Bladder microvascular endothelial cell (primary cell): ENCODE data around the gene PODNL1. TPM values are rescaled to one million over a fixed set of nuclear protein-coding genes. Genes with fewer than 3 reads are reported as not detected.

Source experiments
- total RNA-seq: library from RNA; depleted of rRNA; stranded (reverse); fragments of >200 nt; gene quantifications from 2 replicates; pipeline ENCODE4 v1.2.3, GENCODE V29; 2014

PODNL1 gene, protein sequence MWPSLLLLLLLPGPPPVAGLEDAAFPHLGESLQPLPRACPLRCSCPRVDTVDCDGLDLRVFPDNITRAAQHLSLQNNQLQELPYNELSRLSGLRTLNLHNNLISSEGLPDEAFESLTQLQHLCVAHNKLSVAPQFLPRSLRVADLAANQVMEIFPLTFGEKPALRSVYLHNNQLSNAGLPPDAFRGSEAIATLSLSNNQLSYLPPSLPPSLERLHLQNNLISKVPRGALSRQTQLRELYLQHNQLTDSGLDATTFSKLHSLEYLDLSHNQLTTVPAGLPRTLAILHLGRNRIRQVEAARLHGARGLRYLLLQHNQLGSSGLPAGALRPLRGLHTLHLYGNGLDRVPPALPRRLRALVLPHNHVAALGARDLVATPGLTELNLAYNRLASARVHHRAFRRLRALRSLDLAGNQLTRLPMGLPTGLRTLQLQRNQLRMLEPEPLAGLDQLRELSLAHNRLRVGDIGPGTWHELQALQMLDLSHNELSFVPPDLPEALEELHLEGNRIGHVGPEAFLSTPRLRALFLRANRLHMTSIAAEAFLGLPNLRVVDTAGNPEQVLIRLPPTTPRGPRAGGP
- total RNA-seq: 0.13 and 0.16 TPM in 2 replicates

DNA sequence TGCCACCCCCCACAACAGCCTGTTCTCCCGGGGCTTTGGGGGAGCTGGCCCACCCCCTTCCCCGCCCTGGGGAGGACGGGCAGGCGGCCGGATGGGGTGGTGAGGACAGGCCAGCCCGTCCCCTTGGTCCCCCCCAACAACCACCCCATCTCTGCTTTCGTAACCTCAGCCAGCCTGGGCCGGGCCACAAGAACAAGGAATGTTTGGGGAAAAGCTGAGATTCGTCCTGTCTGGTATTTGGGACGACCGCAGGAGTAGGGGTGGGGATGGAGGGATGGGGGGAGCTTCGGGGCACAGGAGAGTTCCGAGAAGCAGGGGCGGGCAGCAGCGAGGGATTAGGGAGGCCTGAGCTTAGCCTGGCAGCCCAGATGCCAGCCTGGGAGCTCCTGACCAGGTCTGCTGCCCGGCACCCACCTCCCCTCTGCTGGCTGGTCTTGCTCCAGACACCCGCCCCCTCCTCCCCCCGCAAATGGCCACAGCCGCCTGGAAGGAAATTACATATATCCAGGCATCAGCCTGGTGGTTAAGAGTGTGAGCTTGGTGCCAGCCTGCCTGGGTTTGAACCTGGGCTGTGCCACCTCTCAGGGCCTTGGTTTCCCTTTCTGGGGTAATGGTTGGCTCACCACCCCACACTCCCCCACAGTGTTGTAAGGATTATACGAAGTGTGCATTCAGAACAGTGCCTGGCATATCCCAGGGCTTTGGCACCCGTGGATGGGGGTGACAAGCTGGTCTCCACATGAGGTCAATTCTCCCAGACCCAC is at the start of gene PODNL1:
TSS of gene PODNL1 (minus strand) at position 117 of the 764 bp plus-strand sequence. CDS start 236 bp downstream, outside the sequence.

DNA sequence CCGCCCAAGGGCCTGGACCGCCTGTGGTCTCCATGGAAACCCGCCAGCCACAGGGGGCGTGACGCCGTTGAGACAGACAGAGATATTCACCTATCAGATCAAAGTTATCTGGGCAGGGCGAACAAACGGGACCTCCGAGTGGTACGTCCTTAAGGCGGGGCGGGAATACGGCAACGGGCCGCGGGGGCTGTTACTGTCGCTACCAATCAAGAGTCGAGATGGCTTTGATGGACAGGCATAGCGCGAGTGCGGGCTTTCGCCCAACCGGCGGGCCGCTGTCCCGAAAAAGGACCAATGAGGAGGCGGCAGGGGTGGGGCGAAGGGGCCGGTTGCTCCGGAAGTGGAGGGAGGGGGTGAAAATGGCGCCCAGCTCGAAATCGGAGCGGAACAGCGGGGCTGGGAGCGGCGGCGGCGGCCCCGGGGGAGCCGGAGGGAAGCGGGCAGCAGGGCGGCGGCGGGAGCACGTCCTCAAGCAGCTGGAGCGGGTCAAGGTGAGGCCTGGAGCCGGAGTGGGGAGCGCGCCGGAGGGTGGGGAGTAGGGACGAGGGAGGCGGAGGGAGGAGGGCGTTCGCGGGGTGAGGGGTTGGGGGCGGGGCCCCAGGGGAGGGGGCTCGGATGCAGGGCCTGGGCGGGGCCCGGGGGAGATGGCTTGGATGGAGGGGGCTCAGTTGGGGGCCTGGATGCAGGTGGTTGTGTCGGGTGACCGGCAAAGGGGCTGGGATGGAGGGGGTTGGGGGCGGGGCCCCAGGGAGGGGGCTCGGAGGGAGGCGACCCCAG is 14.1 kb upstream of the PODNL1 start, which contains the start of gene DCAF15:
TSS of gene DCAF15 (plus strand) at position 356 of the 777 bp plus-strand sequence. CDS start at position 360, 4 bp downstream.

DNA sequence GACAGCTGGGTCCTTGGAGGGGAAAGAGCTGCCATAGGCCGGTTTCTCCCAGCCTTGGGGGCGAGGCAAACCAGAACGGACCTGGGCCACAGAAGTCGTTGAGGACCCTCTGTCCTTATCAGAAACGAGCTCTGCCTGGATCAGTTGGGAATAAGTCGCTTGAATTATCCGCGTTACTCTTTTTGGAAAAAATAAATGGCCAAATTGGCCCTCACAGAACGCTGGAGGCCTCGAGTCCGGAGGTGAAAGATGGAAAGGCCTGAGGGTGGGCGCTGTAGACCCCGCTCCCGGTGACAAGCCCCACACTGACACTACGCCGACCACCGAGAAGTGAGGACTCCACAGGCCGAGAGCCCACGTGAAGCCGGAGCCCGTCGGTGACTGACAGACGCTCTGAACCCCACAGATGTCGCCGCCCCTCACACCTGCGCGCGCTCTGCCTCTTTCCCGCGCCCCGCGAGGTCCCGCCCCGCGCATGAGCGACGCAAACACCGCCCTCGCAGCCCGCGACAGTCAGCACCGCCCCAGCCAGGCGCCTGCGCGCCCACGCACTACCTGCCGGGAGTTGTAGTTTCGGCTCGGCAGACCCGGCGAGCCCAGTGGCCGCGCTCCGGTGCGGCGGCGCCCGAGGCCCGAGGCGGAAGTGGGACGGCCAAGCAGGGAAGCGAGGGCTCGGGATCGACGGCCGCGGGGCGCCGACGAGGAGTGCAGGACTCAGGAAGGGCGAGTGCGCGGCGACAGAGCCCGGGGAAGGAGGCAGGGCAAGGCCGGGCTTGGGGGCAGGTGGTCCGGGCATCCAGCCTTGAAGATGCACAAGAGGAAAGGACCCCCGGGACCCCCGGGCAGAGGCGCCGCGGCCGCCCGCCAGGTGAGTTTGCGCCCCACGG is 32.3 kb downstream of the PODNL1 start, which contains the start of the genes BRME1 and CC2D1A:
TSS of gene BRME1 (minus strand) at position 484 of the 887 bp plus-strand sequence. CDS start 1,225 bp downstream, outside the sequence.
TSS of gene CC2D1A (plus strand) at position 568 of the 887 bp plus-strand sequence. CDS start at position 809, 241 bp downstream.

Other genes with a start within 250 kb of the PODNL1 start
- 26.1 and 42.5 TPM in 2 replicates for gene MRI1, start 173.9 kb downstream of the PODNL1 start, total RNA-seq
- gene C19orf53, start 164.0 kb downstream of the PODNL1 start, total RNA-seq: 39.2 and 39.9 TPM in 2 replicates
- gene ZSWIM4, start 143.0 kb downstream of the PODNL1 start, total RNA-seq: 8.7 and 32.0 TPM in 2 replicates
- gene NANOS3, start 61.3 kb downstream of the PODNL1 start, total RNA-seq: 0.94 TPM in 1 of 2 replicates, not detected in the other
- 0.63 and 0.97 TPM in 2 replicates for gene BRME1, start 32.3 kb downstream of the PODNL1 start, total RNA-seq
- 6.3 and 10.1 TPM in 2 replicates for gene CC2D1A, start 32.2 kb downstream of the PODNL1 start, total RNA-seq
- 11.3 and 15.8 TPM in 2 replicates for gene DCAF15, start 14.1 kb upstream of the PODNL1 start, total RNA-seq
- 1.6 and 6.4 TPM in 2 replicates for gene RFX1, start 67.9 kb upstream of the PODNL1 start, total RNA-seq
- not detected in 2 replicates for gene RLN3, start 89.7 kb upstream of the PODNL1 start, total RNA-seq
- 4.2 and 7.8 TPM in 2 replicates for gene IL27RA, start 93.3 kb upstream of the PODNL1 start, total RNA-seq
- not detected in 2 replicates for gene PALM3, start 123.7 kb upstream of the PODNL1 start, total RNA-seq
- 0.16 and 0.19 TPM in 2 replicates for gene MISP3, start 134.4 kb upstream of the PODNL1 start, total RNA-seq
- gene C19orf67, start 147.4 kb upstream of the PODNL1 start, total RNA-seq: not detected in 2 replicates
- 13.8 and 20.6 TPM in 2 replicates for gene SAMD1, start 152.3 kb upstream of the PODNL1 start, total RNA-seq
- 36.1 and 76.5 TPM in 2 replicates for gene PRKACA, start 179.3 kb upstream of the PODNL1 start, total RNA-seq
- gene ASF1B, start 198.2 kb upstream of the PODNL1 start, total RNA-seq: 12.7 and 18.3 TPM in 2 replicates